Inflammatory macrophage treated with lipopolysaccharide for 1 hour (primary cell): ENCODE data around the gene COL8A2.
"Not testable (repeated sequence)": the region's sequence is repeated elsewhere in the genome, so short reads cannot be mapped to it uniquely, and the experiment has no call there.

Source experiments
- DNase-seq, 2 donors: peaks; one replicate each; pipeline ENCODE4 v3.0.0-alpha.2; 2020 to 2022

Gene COL8A2

GRCh38 chr1:36125129-36125991 is at the start of gene COL8A2:
Gene COL8A2 (minus strand): TSS chr1:36125222. CDS start chr1:36100242, 24,980 bp downstream.
- DNase-seq: peak in 1 of 2 donors; percentile 62

GRCh38 chr1:36174713-36175112 is 49.7 kb upstream of the COL8A2 start:
- DNase-seq: no peak

GRCh38 chr1:36172983-36173382 is 48.0 kb upstream of the COL8A2 start:
- no peak for DNase-seq

- DNase-seq: no peak
Observed at GRCh38 chr1:36172017-36172747, 47.2 kb upstream of the COL8A2 start.

GRCh38 chr1:36170643-36171412 is 45.8 kb upstream of the COL8A2 start:
- no peak for DNase-seq

GRCh38 chr1:36168514-36168913 is 43.5 kb upstream of the COL8A2 start:
- no peak for DNase-seq

- no peak for DNase-seq
Observed at GRCh38 chr1:36166938-36167905, 42.2 kb upstream of the COL8A2 start.

GRCh38 chr1:36166136-36166535 is 41.1 kb upstream of the COL8A2 start:
- peak; percentile 55 to 62 for DNase-seq

- DNase-seq: no peak
Observed at GRCh38 chr1:36165145-36165544, 40.1 kb upstream of the COL8A2 start.

- peak in 1 of 2 donors; percentile 43 for DNase-seq
Observed at GRCh38 chr1:36164361-36164760, 39.3 kb upstream of the COL8A2 start.

GRCh38 chr1:36163426-36163825 is 38.4 kb upstream of the COL8A2 start:
- no peak for DNase-seq

GRCh38 chr1:36162680-36163239 is 37.7 kb upstream of the COL8A2 start:
- DNase-seq: no peak

GRCh38 chr1:36161641-36162531 is 36.9 kb upstream of the COL8A2 start:
- peak; percentile 70 to 83 for DNase-seq

- DNase-seq: peak; percentile 53 to 64
Observed at GRCh38 chr1:36160949-36161485, 36.0 kb upstream of the COL8A2 start.

GRCh38 chr1:36160388-36160948 is 35.4 kb upstream of the COL8A2 start:
- DNase-seq: no peak

GRCh38 chr1:36159614-36160387 is 34.8 kb upstream of the COL8A2 start:
- no peak for DNase-seq

- DNase-seq: not testable (repeated sequence)
Observed at GRCh38 chr1:36158827-36159252, 33.8 kb upstream of the COL8A2 start.

- DNase-seq: peak in 1 of 2 donors; percentile 42
Observed at GRCh38 chr1:36157973-36158826, 33.2 kb upstream of the COL8A2 start.
